Islet of Langerhans (tissue), 1 donor: Measurements from ENCODE around the gene GNRHR.

Source experiments
- FAIRE-seq: peaks from one replicate; lab custom pipeline; 2011; peaks lifted over from hg19 to GRCh38; lab: Jason Lieb, UNC

The GNRHR gene

DNA sequence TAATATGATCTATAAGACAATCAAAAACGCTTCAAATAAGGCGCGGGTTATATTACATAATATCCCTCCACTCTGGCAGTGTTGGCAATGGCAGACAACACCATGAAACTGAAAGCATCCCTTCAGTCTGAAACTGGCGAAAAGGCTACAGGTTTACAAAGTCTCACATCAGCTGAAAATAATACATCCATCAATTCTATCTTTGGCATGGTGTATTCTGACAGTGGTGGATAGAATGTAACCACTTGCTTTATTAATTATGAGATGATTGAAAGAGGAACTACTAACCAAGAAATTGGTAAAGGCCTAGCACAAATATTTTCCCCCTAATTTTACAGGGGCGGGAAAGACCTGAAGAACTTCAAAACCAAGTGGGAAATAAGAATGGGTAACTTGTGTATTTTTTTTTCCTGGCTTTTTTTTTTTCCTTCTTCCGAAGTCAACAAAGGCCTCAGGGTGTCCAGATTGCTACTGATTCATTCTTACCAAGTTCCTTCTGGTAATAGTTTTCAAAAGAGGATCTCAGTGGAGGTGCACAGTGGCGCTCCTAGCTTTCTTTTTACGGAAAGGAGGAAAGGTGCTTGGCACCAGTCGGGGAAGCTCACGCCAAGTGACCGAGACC, 54.0 kb downstream of the GNRHR start:
- no peak for FAIRE-seq

DNA sequence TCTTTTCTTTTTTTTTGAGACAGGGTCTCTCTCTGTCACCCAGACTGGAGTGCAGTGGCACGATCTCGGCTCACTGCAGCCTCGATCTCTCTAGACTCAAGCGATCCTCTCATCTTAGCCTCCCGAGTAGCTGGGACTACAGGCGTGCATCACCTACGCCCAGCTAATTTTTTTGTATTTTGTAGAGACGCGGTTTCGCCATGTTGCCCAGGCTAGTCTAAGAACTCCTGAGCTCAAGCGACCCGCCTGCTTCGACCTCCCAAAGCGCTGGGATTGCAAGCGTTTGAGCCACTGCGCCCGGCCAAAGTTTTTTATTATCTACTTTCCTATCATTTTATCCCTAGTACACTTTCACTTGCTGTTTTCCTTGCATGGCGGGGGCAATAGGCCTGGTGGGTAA, 54.6 kb downstream of the GNRHR start:
- no peak for FAIRE-seq

DNA sequence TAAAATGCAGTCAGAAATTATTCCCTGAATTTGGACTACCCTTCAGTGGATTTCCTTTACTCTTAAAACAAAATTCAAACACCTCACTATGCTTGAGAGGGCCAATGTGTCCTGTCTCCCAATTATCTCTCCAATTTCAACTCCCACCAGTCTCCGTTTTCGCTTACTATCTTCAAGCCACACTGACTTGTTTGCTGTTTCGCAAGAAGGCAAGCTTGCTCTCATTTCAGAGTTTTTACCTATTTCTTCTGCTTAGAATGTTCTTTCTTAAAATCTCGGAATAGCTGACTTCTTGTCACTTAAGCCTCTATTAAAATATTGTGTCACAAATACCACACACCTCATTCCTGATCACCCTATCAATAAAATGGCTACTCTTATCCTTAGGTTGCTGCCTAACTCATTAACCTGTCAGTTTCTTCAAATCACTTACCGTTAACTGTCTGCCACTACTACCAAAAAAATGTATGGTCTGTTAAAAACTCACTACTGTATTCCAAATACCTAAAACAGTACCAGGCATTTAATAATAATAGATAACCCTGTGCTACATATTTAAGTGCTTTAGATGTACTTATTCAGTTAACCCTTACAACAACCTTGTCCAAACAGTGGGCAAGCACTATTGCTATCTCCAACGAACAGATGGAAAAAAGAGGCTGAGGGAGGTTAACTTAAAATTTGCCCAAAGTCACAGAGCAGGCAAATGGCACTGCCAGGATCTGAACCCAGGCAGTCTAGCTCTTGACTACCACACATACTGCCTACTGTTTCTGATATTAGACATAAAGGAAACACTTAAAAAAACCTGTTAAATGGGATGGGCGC, 56.1 kb downstream of the GNRHR start:
- no peak for FAIRE-seq

DNA sequence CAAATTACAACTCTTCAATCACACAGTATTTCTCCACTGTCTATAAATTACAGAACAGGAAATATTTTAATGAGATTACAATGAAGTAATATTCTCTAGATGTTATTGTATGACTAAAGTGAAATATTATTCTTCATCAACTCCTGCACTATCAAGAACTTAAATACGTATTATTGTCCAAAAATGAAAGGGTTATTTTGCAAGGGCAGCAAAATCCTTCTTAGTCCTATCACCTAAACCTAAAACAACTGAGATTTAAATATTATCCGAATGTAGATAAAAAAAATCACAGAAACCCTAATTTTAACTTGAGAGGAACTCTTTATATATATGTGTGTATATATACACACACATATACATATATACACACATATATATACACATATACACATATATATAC, 58.1 kb downstream of the GNRHR start:
- FAIRE-seq = no peak

DNA sequence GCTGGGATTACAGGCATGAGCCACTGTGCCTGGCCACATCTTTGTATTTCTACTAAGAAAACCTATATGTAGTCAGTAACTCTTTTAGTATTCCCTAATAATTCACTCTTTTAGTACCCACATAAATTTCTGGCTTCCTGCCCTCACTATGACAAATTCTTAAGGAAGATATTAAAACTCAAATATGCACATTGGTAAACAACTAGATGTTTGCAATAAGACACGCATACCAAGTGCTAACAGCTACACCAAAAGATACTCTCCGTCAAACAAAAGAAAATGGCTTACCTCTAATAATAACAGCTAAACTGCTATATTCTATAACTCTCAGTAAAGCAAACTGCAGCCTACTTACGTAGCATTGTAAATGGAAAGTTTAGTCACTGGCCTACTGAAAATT, 59.5 kb downstream of the GNRHR start:
- no peak for FAIRE-seq

DNA sequence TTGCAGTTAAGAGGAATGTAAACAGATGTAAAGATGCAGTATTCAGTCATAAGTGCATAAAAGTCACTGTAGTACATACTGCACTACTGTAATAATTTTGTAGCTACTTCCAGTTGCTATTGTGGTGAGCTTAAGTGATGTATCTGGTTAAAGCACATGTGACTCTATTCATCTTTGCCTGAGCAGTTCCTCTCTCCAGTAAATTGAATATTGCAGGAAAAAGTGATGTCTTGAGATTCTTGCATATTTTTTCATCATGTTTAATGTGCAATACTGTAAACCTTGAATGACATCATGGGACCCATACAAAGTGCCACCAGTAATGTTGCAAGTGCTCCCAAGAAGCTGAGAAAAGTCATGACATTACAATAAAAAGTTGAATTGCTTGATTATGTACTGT, 62.9 kb downstream of the GNRHR start:
- FAIRE-seq = no peak
